Purkinje cell (primary cell): Measurements from ENCODE around the gene ZNF345. TPM values are rescaled to one million over a fixed set of nuclear protein-coding genes. Genes with fewer than 3 reads are reported as not detected.

Source experiments
- polyA plus RNA-seq: library from polyadenylated mRNA; unstranded; fragments of >200 nt; fragmentation: Nextera tagmentation; gene quantifications from 2 replicates; pipeline ENCODE4 v1.2.1, GENCODE V29; 2014

The ZNF345 gene
- 9.2 and 11.3 TPM in 2 replicates for polyA plus RNA-seq

DNA sequence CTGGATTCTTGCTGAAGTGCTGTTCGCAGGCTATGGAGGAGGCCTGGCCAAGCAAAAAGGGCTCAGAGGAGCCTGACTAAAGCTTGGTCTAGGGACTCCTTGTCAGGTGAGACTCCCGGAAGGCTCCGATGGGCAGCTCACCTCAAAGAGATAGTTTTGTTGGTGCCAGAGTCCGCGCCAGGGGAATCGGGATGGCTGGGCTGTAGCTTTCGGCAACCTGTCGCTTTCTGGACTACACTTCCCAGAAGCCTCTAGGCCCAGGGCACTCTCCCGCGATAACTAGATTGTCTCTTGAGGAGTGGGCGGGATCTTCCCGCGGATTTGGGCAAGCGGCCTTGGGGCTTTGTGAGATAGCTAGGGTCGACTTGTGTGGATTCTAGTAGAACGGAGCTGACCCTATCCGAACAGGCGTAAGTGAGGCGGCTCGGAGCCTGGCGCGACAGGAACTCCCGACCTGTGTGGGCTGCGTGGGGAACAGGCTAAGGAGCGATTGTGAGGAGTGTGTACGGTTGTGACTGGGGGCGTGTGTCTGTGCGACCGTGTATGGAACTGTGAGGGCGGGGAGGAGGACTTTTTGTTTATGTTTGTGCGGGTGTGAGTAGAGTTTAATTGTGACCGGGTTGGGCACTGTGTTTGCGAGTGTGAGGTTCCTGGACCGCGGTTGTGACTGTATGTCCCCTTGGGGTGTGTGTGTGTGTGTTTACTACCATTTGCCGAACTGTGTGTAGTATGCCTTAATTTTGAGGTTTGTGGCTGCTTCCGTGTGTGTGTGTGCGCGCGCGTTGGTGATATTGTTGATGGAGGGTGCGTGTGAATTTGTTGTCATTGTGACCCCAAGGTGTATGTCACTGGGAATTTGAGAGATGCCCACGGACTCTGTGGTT is at the start of gene ZNF345:
TSS of gene ZNF345 (plus strand) at position 318 of the 884 bp plus-strand sequence. CDS start 25,955 bp downstream, outside the sequence.

DNA sequence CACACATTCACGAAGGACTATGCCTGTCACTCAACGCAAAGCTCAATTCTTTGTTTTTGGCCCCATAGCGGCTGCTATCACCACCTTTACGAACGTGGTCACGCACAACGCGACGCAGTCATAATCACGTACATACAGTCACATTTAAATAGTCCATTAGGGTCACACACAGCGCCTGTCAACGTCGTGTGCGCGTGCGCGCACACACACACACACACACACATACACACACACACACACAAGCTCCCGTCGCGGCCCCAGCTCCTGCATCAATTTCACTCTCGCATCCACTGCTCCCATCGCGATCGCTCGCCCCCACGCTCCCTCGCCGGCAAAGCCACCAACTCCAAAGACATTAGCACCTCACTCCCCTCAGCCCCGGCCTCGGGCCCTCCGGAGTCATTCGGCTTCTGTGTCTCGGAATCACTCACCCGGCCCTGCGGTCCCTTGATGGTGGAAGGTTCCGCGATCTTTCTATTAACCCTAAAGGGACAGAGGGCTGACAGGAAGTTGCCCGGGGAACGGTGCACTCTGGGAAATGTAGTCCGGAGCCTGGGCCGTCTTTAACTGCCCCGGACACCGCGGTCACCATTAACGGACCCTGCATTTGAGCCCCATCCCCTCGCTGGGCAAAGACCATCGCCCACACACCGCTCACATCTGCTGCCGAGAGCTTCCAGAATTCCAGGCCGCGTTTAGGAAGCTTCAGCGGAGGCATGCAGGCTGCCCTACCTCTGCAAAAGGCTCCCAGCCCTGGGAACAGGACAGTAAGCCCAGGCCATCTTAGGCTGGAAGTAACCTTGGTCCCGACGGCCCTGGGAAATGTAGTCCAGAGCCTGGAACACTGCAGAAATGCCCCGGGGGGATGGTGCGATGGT is 12.5 kb upstream of the ZNF345 start, which contains the start of gene ZNF790:
TSS of gene ZNF790 (minus strand) at position 482 of the 878 bp plus-strand sequence. CDS start 12,768 bp downstream, outside the sequence.

DNA sequence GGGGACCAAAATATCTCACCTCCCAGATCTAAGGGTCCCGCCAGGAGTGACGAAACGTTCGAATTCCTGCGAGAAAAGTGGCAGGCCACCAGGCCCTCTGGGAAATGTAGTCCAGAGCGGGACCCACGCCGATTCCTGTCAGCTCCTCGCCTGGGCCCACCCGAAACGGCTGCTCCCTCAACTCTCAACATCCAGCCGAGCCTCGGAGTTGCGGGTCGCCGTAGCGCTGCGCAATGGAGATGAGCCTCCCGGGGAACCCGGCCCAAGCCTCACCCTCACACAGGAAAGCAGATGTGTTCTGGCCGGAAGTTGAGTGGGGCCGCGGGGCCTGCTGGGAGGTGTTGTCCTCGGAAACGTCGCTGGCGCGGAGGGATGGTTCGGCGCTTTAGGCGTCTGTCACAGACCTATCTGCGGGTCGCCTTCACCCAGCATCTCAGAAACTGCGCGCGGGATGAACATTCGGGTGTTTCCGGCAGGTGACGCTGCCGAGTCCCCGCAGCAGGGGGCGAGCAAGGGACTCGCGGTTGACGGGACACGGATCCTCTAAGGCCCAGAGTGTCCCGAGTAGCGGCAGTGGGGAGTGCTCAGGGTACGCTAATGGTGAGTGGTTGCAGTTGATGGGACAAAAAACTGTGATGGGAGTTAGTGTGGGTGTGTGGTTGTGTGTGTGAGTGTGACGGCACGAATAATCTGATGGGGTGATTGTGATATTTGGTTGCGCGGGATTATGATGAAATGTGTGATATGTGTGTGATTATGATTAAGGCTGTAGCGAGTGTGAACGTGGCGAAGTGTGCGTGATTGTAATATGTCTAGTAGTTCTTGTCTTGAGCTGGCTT is 65.5 kb downstream of the ZNF345 start, which contains the start of the genes ZNF568 and ZNF829:
TSS of gene ZNF568 (plus strand) at position 341 of the 839 bp plus-strand sequence. CDS start 6,439 bp downstream, outside the sequence.
TSS of gene ZNF829 (minus strand) at position 300 of the 839 bp plus-strand sequence. CDS start 1,124 bp downstream, outside the sequence.

Other genes with a start within 250 kb of the ZNF345 start
- gene ZNF382, start 245.6 kb upstream of the ZNF345 start, polyA plus RNA-seq, result 7.0 and 7.6 TPM in 2 replicates
- gene ZNF461, start 184.0 kb upstream of the ZNF345 start, polyA plus RNA-seq, result 2.6 and 6.4 TPM in 2 replicates
- gene ZNF567, start 163.3 kb upstream of the ZNF345 start, polyA plus RNA-seq, result 6.9 and 15.1 TPM in 2 replicates
- 0.17 and 0.25 TPM in 2 replicates for gene ZNF850, start 78.1 kb upstream of the ZNF345 start, polyA plus RNA-seq
- 5.0 and 6.5 TPM in 2 replicates for gene ZNF790, start 12.5 kb upstream of the ZNF345 start, polyA plus RNA-seq
- gene ZNF829, start 65.4 kb downstream of the ZNF345 start, polyA plus RNA-seq, result 3.0 and 4.5 TPM in 2 replicates
- 8.0 and 13.4 TPM in 2 replicates for gene ZNF568, start 65.5 kb downstream of the ZNF345 start, polyA plus RNA-seq
- 37.0 and 44.0 TPM in 2 replicates for gene ZNF420, start 227.6 kb downstream of the ZNF345 start, polyA plus RNA-seq